ENCODE measurements around the gene FKBP1A.
"Not testable (repeated sequence)": the region's sequence is repeated elsewhere in the genome, so short reads cannot be mapped to it uniquely, and the experiment has no call there.

Gene FKBP1A

DNA sequence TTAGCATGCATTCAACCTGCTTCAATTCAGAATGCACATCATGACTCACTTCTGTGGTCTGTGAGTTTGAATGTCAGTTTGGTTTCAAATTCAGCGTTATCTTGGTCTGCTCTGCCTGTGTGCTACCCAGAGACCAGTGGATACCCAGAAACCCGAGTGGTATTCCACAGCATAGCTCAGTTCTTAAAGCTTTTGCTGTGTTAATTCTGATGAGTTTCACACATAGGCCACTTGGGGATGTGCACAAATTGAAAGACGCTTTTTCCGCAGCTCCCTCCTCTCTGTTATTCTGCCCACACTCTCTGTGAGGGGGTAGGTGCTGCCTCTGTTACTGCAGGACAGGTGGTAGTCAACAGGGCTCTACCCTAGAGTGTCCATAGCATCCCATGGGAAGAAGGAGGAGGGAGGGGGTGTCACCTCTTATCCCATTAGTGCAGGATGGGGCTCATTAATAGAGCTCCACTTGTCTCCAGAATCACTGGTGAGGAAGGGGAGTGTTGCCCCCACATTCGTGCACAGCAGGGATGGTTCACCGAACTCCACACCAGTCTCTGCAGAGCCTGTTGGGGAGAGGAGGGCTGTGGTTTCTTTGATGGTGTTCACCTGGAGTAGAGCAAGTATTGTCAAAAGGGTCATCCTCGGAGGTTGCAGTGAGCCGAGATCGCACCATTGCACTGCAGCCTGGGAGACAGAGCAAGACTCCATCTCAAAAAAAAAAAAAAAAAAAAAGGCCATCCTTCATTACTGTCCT is 34.8 kb downstream of the FKBP1A start:
- peaks cover 44% of the 10 kb centered on the region for H3K36me3 ChIP-seq (ENCODE audit: insufficient read depth, insufficient read length, low read length)
- H3K9ac ChIP-seq (ENCODE audit: insufficient read length, low read depth): no peak overlapping the region
- H3K27me3 ChIP-seq (ENCODE audit: insufficient read depth, insufficient read length): no peaks in the 10 kb centered on the region
- DNase-seq (ENCODE audit: low read depth, low spot score): no peak
- no peak for TF ChIP-seq YY1 (IDR thresholded peaks at IDR 0.05; ENCODE audit: insufficient read depth, insufficient read length)
- TF ChIP-seq ZNF274 (IDR thresholded peaks at IDR 0.05; ENCODE audit: low read depth, low read length): no peak
- TF ChIP-seq SUZ12 (IDR thresholded peaks at IDR 0.05; ENCODE audit: extremely low read depth, insufficient read depth, insufficient read length): no peak
- H3K9me3 ChIP-seq (ENCODE audit: insufficient read depth, low read length): no peaks in the 10 kb centered on the region
- no peaks in the 10 kb centered on the region for H3K4me1 ChIP-seq (ENCODE audit: insufficient read depth, insufficient read length)
- no peak overlapping the region for H3K4me3 ChIP-seq (ENCODE audit: insufficient read length, low read depth)

GRCh38 chr20:1353956-1354355 is 38.9 kb downstream of the FKBP1A start:
- no peak for TF ChIP-seq SUZ12 (IDR thresholded peaks at IDR 0.05; ENCODE audit: extremely low read depth, insufficient read depth, insufficient read length)
- no peak for TF ChIP-seq ZNF274 (IDR thresholded peaks at IDR 0.05; ENCODE audit: low read depth, low read length)
- no peak for TF ChIP-seq YY1 (IDR thresholded peaks at IDR 0.05; ENCODE audit: insufficient read depth, insufficient read length)
- Histone ChIP-seq H3K36me3 (ENCODE audit: insufficient read depth, insufficient read length, low read length) (peaks cover 22% of the 10 kb centered on the region), H3K4me3 (ENCODE audit: insufficient read length, low read depth) (no peak overlapping the region), H3K9me3 (ENCODE audit: insufficient read depth, low read length) (no peaks in the 10 kb centered on the region), H3K27me3 (ENCODE audit: insufficient read depth, insufficient read length) (no peaks in the 10 kb centered on the region), H3K4me1 (ENCODE audit: insufficient read depth, insufficient read length) (no peaks in the 10 kb centered on the region), H3K9ac (ENCODE audit: insufficient read length, low read depth) (no peak overlapping the region)
- DNase-seq (ENCODE audit: low read depth, low spot score): no peak

- DNase-seq (ENCODE audit: low read depth, low spot score): no peak
- TF ChIP-seq ZNF274 (IDR thresholded peaks at IDR 0.05; ENCODE audit: low read depth, low read length): no peak
- no peak for TF ChIP-seq SUZ12 (IDR thresholded peaks at IDR 0.05; ENCODE audit: extremely low read depth, insufficient read depth, insufficient read length)
Observed at GRCh38 chr20:1346315-1346969, 46.4 kb downstream of the FKBP1A start.

DNA sequence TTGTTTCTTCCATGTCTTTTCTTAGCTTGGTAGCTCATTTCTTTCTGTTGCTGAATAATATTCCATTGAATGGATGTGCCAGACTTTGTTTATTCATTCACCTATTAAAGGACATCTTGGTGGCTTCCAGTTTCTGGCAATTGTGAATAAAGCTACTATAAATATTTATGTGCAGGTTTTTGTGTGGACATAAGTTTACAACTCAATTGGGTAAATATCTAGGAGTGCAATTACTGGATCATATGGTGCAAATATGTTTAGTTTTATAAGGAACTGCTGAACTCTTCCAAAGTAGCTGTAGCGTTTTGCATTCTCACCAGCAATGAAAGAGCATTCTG is 47.1 kb downstream of the FKBP1A start:
- no peaks in the 10 kb centered on the region for H3K4me1 ChIP-seq (ENCODE audit: insufficient read depth, insufficient read length)
- H3K27me3 ChIP-seq (ENCODE audit: insufficient read depth, insufficient read length): no peaks in the 10 kb centered on the region
- peaks cover 5% of the 10 kb centered on the region for H3K36me3 ChIP-seq (ENCODE audit: insufficient read depth, insufficient read length, low read length)
- TF ChIP-seq SUZ12 (IDR thresholded peaks at IDR 0.05; ENCODE audit: extremely low read depth, insufficient read depth, insufficient read length) (no peak), YY1 (IDR thresholded peaks at IDR 0.05; ENCODE audit: insufficient read depth, insufficient read length) (no peak), ZNF274 (IDR thresholded peaks at IDR 0.05; ENCODE audit: low read depth, low read length) (no peak)
- H3K9ac ChIP-seq (ENCODE audit: insufficient read length, low read depth): no peak overlapping the region
- H3K9me3 ChIP-seq (ENCODE audit: insufficient read depth, low read length): peaks cover 5% of the 10 kb centered on the region; the same call in 1 of the 2 replicates
- DNase-seq (ENCODE audit: low read depth, low spot score): no peak
- H3K4me3 ChIP-seq (ENCODE audit: insufficient read length, low read depth): no peak overlapping the region

More at GRCh38 chr20:1346315-1346969, 46.4 kb downstream of the FKBP1A start:
- H3K9ac ChIP-seq (ENCODE audit: insufficient read length, low read depth): no peak overlapping the region
- H3K4me3 ChIP-seq (ENCODE audit: insufficient read length, low read depth): no peak overlapping the region
- H3K27me3 ChIP-seq (ENCODE audit: insufficient read depth, insufficient read length): no peaks in the 10 kb centered on the region
- peaks cover 5% of the 10 kb centered on the region for H3K36me3 ChIP-seq (ENCODE audit: insufficient read depth, insufficient read length, low read length)
- H3K4me1 ChIP-seq (ENCODE audit: insufficient read depth, insufficient read length): no peaks in the 10 kb centered on the region
- H3K9me3 ChIP-seq (ENCODE audit: insufficient read depth, low read length): peaks cover 5% of the 10 kb centered on the region; the same call in 1 of the 2 replicates

DNA sequence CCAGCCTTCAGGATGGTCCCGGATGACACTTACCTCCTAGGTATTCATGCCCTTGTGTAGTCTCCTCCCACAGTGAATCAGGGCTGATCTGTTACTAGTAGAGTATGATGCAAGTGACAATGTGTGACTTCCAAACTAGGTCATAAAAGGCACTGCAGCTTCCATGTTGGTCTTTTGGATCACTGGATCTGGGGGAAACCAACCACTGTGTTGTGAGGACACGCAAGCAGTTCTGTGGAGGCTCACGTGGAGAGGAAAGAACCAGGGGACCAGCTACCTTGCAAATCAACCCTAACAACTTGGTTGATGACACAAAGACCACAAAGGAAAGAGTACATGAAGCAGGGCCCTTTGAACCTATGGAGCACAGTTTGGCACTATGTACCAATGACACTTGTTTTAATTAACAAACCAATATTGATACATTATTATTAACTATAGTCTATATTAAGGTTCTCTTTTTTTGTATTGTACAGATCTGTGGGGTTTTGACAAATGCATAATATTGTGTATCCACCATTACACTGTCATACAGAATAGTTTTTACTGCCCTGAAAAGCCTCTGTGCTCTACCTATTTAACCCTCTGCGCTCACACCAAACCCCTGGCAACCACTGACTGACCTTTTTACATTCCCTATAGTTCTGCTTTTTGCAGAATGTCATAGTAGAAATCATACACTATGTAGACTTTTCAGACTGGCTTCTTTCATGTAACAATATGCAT is 47.7 kb downstream of the FKBP1A start:
- H3K36me3 ChIP-seq (ENCODE audit: insufficient read depth, insufficient read length, low read length): peaks cover 5% of the 10 kb centered on the region
- TF ChIP-seq SUZ12 (IDR thresholded peaks at IDR 0.05; ENCODE audit: extremely low read depth, insufficient read depth, insufficient read length) (no peak), ZNF274 (IDR thresholded peaks at IDR 0.05; ENCODE audit: low read depth, low read length) (no peak), YY1 (IDR thresholded peaks at IDR 0.05; ENCODE audit: insufficient read depth, insufficient read length) (no peak)
- no peaks in the 10 kb centered on the region for H3K27me3 ChIP-seq (ENCODE audit: insufficient read depth, insufficient read length)
- DNase-seq (ENCODE audit: low read depth, low spot score): no peak
- H3K9ac ChIP-seq (ENCODE audit: insufficient read length, low read depth): no peak overlapping the region
- H3K4me1 ChIP-seq (ENCODE audit: insufficient read depth, insufficient read length): no peaks in the 10 kb centered on the region
- peaks cover 5% of the 10 kb centered on the region; the same call in 1 of the 2 replicates for H3K9me3 ChIP-seq (ENCODE audit: insufficient read depth, low read length)
- H3K4me3 ChIP-seq (ENCODE audit: insufficient read length, low read depth): no peak overlapping the region

- H3K36me3 ChIP-seq (ENCODE audit: insufficient read depth, insufficient read length, low read length); DNase-seq (ENCODE audit: low read depth, low spot score); H3K27me3 ChIP-seq (ENCODE audit: insufficient read depth, insufficient read length); H3K9ac ChIP-seq (ENCODE audit: insufficient read length, low read depth); H3K4me1 ChIP-seq (ENCODE audit: insufficient read depth, insufficient read length); H3K9me3 ChIP-seq (ENCODE audit: insufficient read depth, low read length); H3K4me3 ChIP-seq (ENCODE audit: insufficient read length, low read depth): not testable (repeated sequence)
Observed at GRCh38 chr20:1343446-1344124, 49.3 kb downstream of the FKBP1A start.
